SIG-M5 treated with dmso at 0.1 percent for 504 hours (cell line): Measurements from ENCODE around the gene GRIN2C.
"Not testable (repeated sequence)": the region's sequence is repeated elsewhere in the genome, so short reads cannot be mapped to it uniquely, and the experiment has no call there.

Experiments
- DNase-seq: peaks from one replicate; lab custom pipeline; 2025; ENCODE audit not compliant: unreplicated experiment; lab: John Stamatoyannopoulos, UW

Gene GRIN2C

DNA sequence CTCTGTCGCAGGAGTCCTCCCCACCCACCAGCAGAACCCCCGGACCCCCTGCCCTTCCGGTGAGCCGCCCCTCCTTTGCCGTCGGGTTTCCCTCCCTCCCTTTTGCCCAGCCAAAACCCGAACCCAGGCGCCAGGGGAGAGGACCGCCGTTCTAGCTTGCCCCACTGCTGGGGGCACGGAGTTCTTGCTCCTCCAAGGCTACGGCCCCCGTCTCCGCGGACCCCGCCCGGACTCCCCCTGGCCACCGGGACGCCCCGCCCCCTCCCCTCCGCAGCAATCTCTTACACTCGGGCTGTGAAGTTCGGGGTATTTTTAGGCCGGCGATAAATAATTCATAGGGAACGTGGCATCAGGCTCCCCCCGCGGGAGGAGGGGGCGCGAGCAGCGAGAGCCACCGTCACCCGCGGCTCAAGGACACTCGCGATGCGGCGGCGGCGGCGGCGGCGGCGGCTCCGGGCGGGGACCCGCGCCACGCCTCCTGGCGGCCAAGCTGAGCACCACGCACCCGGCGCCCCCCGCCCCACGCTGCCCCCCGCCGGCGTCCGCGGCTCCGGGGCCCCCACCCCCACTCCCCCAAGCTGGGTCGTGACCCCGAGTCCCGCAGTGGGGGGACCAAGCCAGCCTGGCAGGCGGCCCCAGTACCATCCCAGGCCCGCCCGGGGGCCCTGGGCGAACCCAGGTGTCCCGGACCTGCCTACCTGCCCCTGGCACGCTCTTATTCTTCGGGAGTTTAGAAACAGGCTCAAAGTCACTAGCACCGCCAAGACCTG, at the start of gene GRIN2C:
TSS of gene GRIN2C (minus strand) at position 427 of the 770 bp plus-strand sequence. CDS start 4,793 bp downstream, outside the sequence.
- DNase-seq = no peak

DNA sequence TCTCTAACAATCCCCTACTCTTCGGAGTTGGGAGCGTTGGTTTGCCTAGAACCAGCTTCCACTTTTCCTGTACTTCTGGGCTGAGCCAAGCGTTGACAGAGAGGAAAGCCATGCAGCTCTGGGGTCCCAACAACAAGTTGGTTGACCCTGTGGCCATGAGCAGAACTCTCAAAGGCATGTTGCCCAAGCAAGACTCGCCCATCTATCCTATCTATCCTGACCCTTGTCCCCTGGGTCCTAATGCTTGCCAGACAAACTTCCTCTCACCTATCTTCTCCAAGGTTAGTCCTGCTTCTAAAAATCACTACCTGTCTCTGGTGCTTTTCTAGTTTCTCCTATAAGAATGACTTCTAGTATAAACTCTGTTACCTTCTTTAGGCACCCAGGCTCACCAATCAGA, 49.4 kb upstream of the GRIN2C start:
- not testable (repeated sequence) for DNase-seq

DNA sequence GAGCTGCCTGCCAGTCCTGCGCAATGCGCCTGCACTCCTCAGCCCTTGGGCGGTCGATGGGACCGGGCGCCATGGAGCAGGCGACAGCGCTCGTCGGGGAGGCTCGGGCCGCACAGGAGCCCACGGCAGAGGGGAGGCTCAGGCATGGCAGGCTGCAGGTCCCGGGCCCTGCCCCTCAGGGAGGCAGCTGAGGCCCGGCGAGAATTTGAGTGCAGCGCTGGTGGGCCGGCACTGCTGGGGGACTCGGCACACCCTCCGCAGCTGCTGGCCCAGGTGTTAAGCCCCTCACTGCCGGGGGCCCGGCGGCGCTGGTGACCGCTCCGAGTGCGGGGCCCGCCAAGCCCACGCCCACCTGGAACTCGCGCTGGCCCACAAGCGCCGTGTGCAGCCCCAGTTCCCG, 47.3 kb upstream of the GRIN2C start:
- no peak for DNase-seq

DNA sequence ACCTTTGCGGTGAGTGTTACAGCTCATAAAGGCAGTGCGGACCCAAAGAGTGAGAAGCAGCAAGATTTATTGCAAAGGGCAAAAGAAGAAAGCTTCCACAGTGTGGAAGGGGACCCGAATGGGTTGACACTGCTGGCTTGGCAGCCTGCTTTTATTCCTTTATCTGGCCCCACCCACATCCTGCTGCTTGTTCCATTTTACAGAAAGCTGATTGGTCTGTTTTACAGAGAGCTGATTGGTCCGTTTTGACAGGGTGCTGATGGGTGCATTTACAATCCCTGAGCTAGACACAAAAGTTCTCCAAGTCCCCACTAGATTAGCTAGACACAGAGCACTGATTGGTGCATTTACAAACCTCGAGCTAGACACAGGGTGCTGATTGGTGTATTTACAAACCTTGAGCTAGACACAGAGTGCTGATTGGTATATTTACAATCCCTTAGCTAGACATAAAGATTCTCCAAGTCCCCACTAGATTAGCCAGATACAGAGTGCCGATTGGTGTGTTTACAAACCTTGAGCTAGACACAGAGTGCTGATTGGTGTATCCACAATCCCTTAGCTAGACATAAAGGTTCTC, 46.6 kb upstream of the GRIN2C start:
- not testable (repeated sequence) for DNase-seq

DNA sequence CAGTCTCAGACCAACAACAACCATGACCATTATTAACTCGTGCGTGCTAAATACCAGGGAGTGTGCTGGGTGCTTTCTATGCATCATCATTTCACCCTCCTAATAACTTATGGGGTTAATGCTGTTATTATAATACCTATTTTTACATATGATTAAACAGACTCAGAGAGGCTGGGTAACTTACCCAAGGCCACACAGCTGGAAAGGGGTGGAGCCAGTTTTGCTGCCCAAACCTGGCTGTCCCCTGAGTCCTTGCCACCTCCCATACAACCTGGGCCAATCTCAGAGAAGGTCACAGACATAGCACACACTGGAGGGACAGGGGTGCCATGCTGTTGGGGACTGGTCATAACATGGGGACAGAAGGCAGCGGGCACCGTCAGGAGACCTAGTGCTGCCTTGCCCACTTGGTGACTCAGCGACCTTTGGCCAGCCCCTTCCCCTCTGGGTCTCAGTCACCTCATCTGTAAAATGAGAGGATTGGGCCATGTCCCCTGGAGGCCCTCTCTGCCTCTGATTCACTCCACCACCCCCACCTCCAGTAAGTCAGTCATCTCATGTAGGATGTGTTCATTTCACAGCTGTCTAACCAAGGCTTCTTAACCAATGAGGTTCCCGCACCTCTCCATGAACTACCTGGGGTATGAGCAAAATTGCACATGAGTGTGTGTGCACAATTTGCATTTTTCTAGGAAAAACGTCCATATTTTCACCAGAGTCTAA, 45.2 kb upstream of the GRIN2C start:
- DNase-seq = no peak

DNA sequence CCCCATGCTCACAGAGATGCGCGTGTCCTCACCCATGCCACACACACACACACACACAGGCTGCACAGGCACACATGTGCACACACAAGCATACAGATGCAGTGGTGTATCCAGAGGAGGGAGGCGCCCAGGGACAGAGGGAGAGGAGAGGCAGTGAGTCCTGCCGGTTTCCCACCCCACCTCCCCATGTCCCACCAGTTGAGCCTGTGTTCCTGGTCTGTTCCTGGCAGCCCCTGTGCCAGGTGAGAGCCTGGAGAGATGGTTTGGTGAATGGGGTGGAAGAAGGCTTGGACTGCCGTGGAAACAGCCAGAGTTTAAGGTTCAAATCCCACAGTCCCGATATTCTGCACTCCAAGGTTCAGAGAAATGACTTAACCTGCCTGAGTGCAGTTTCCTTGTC, 44.0 kb upstream of the GRIN2C start:
- no peak for DNase-seq

DNA sequence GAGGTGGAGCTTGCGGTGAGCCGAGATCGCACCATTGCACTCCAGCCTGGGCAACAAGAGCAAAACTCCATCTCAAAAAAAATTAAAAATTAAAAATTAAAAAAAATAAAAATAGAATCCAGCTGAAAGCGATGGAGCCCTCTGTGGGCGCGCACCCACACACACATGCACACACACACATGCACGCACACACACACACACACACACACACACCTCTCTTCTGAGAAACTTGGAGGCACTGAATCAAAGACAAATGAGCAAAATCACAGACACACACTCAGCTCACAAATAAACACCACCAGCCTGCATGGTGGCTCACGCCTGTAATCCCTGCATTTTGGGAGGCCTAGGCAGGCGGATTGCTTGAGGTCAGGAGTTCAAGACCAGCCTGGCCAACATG, 43.3 kb upstream of the GRIN2C start:
- DNase-seq = no peak

DNA sequence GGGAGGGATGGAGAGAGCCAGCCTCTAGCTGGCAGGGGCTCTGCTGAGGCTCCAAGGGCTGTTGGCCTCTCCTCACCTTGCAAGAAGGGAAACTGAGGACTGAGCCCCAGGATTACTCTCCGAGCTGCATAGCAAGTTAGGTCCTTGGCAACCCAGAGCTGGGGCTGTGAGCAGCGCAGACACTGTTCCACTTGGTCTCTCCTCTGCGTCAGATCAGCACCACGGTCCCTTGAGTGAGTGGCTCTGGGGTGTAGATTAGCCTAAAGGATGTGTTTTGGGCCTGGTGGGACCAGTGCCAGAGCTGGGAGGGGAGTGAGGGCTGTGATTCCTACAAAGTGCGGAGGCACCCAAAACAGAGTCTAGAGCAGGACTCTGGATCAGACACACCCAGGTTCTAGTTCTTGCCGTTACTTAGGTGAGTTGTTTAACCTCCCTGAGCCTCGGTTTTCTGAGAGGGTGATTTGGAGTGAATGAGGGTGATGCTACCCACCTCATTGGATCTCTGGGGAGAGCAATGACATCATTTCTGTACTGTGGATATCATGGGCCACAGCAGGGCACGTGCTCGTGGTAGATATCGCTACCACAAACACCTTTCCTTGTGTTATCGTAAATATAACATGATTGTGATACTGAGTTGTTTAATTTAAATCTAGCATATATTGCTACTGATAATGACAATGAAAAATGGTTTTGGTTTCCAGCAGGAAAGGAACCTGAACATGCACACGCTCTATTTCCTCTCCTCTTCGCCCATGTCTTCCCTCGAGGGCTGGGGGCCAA, 41.9 kb upstream of the GRIN2C start:
- DNase-seq = no peak

DNA sequence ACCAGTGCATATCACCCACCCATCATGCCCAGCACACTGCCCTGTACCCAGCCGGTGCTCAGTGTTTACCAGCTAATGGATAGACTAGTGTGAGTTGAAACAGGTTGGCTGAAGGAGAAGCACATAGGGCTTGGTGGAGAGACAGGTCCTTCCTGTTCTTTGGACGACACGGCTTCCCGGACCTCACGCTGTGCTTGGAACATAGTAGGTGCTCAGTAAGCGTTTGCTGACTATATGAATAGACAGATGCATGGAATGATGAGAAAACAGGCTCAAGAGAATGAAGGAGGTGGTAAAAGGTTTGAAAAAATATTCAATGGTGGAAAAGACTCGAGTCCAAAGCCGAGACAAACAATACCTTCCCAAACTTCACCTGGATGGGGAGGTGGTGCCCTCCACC, 40.5 kb upstream of the GRIN2C start:
- DNase-seq = no peak

DNA sequence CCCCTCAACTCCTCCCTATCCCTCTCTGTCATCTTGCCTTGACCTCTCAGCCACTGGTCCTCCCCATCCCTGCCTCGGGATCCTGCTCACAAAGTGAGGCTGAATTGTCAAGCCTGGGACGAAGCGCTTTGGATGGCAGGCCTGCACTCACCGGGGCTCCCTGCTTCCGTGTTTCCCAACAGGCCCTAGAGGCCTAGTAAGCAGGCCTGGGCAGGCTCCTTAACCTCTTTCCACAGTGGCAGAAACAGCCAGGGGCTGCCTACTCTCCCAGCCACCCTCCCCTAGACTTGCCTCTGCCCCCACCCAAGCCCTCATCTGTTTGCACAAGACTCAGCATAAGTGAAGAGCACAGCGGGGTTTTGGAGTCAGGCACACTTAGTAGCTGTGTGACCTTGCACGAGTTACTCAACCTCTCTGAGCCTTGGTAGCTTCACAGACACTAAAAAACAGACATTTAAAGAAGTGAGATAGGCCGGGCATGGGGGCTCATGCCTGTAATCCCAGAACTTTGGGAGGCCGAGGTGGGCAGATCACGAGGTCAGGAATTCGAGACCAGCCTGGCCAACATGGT, 38.8 kb upstream of the GRIN2C start:
- no peak for DNase-seq

DNA sequence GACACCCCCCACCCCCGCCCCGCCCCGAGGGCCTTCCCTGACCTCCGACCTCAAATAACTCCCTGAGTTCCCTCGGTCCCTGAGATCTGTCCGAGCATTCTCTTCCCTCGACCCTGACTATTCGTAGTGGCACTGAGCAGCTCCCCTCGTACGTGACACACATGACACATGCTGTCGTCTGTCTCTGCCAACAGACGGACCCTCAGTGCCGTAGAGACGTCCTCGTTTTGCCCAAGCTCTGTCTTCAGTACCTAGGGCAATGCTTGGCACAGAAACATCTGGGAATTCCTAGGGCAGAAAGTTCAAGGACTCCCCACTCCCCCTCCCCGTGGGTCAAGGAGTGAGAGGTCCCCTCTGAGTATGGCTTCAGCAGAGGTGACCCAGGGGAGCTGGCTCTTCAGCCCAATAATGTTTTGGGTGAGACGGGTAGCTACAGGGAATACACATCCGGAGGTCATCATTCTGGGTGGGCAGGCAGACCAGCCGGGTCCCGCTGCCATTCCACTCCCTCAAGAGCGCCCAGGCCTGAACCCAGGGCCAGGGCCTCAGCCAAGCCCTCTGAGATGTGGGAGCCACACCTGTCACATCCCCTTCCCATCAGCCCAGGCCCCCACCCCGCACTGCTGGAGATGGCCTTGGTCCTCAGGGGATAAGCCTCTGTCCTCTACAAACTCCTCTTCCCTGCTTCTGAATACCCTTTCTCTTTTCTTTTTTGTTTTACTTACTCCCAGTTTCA, 34.4 kb upstream of the GRIN2C start:
- no peak for DNase-seq

DNA sequence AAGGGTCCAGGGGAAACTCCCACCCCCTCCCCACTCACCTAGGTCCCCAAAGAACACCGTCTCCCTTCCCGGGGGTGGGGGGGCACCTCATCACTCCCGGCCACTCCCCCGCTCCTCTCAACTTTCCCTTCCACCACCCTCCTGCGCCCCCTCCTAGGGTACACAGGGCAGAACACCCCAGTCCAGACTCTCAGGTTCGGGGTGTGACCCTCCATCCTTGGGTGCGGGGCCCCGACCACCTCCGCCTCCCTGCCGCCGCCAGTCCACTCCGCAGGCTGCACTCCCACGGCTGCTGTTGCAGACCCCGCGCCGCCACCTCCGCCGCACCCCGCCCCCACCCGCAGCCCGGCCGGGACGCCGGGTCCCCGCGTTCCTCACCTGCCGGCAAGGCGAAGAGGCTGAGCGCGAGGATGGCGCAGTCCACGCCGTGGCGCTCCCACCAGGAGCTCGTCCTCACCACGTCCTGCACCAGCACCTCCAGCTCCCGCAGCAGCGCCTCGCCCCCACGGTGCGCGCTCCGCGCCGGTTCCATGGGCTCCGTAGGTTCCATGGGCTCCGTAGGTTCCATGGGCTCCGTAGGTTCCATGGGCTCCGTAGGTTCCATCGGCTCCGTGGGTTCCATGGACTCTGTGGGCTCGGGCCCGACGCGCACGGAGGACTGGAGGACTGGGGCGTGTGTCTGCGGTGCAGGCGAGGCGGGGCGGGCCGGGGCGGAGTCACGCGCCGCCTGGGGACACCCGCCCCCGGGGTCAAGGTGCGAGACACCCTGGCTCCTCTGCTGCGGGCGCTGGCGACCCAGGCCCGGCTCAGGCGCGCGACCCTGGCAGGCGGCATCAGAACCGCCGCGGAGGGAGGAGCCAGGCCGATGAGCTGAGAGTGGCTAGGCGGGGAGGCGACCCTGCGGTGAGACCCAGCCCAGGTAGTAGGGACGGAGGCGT, 33.6 kb upstream of the GRIN2C start, which contains the start of gene FADS6:
TSS of gene FADS6 (minus strand) at position 660 of the 938 bp plus-strand sequence. CDS start at position 622, 38 bp downstream.
- DNase-seq = no peak

DNA sequence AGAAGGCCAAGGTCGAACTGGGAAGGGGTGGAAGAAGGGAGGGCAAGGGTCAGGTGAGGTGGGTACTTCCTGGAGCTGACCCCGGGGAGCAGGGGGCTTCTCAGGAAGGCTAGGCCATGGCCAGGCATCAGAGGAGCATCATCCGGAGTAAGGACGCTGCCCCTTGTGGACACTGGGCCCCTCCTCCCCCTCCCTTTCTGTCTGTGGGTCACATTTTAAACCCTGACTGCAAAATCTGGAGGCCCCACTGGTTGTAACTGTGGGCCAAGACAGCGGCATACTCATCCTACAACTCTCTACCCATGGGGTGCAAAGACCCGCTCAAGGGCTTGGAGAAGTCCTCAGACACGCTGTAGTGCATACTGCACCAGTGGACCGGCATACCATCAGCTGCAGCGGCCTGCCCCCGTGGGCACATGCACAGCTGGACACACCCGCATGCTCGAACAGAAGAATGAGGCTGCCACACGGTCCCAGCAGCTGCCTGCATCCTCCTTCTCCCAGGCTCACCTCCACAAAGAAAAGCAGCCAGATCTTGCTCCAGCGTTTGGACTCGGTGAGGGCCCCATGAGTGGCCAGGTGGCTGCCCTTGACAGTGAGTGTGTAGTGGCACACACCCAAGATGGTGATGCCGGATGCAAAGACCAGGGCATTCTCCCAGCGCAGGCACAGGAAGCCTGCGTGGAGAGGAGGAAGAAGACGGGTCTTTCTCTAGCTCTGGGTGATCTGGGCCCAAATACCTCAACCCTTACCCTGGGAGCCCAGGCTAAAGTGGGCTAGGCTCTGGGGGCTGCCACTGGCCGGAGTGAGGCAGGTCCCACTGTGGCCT, 32.5 kb upstream of the GRIN2C start:
- DNase-seq = no peak

DNA sequence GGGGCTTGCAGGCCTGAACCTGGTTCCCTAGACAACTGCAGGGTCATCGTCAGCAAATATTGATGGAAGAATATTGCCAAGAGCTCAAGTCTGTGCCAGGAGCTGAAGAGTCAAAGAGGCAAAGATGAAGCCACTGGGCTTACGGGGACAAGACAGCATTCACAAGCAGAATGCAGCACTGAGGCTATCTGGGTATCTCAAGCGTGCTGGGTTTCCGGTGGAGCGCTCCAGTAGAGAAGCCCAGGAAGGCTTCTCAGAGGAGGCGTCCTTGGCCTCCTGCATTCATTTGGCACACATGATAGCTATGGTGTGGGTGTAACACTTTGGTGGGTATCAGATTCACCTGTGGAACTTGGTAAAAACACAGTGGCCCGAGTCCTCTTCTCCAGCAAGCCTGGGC, 30.9 kb upstream of the GRIN2C start:
- DNase-seq = no peak

DNA sequence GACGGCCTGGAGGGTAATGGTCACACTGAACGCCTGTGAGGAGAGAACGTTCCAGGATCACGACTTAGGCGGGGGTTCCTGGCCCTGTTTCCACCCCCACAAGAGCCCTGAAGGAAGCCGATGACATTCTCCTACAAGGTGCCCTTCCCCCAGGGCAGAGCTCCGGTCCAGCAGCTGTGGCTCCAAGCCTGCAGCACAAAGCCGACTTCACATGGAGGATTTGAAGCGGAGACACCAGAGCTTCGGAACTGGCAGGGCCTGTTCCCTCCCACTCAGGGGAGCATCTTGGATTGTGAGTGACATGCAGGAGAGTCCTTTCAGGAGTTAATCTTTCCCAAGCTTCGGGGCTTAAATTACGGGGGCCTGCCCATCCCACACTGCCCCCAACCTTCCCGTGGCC, 28.8 kb upstream of the GRIN2C start:
- no peak for DNase-seq

DNA sequence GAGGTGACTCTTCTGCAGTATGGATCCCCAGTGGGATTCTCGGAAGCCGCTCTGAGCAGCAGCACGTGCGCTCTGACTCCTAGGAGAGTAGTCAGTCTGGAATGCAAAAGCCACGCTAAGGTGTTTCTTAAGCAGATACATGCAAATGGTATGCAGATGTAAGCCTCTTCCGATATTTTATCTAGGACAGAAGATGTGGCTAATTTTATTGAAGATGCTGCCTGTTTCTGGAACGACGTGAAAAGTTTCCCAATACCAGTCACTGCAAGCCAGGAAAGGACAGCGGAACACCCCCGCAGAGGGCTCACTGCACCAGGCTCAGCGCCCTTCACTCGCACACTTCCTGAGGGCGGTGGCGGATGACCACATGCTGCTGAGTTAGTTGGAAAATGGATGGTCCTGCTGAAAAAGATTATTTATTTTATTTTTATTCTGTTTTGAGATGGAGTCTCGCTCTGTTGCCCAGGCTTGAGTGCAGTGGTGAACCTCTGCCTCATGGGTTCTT, 23.6 kb upstream of the GRIN2C start:
- no peak for DNase-seq

DNA sequence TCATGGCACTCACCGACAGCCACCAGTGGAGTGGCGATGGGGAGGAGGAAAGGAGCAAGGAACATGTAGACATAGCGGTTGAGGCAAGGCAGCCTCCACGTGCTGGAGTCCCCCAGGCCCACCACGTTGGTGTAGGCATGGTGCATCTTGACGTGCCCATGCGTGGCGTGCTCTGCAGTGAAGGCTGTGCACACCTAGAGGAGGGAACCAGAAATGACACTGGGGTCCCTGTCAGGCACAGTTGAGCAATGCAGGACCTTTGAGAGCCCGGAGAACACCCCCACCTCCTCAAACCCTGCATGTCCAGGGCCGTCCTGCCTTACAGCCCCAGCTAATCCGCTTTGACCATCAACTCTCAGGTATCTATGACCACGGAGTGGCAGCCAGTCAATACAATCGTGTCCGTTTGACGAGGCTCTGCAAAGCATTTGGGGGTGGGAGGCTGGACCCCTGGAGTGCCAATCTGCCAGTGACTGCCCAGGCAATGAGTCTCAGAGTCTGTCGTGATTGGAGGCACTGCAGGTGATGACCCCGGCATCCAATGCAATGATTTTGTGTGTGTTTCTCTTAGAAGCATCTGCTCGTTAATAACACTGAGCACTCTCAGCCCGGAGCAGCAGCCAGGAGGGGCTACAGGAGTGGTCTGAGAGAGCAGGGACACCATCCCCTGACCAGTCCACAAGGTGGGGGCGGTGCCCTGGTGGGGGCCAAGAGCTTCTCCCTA, 23.0 kb upstream of the GRIN2C start:
- DNase-seq = no peak
